Measurements from ENCODE around the gene PHLDB2.
A peak's percentile ranks its signal among the peaks of the same experiment; 100 is the strongest.
"Not testable (repeated sequence)": the region's sequence is repeated elsewhere in the genome, so short reads cannot be mapped to it uniquely, and the experiment has no call there.

The PHLDB2 gene

DNA sequence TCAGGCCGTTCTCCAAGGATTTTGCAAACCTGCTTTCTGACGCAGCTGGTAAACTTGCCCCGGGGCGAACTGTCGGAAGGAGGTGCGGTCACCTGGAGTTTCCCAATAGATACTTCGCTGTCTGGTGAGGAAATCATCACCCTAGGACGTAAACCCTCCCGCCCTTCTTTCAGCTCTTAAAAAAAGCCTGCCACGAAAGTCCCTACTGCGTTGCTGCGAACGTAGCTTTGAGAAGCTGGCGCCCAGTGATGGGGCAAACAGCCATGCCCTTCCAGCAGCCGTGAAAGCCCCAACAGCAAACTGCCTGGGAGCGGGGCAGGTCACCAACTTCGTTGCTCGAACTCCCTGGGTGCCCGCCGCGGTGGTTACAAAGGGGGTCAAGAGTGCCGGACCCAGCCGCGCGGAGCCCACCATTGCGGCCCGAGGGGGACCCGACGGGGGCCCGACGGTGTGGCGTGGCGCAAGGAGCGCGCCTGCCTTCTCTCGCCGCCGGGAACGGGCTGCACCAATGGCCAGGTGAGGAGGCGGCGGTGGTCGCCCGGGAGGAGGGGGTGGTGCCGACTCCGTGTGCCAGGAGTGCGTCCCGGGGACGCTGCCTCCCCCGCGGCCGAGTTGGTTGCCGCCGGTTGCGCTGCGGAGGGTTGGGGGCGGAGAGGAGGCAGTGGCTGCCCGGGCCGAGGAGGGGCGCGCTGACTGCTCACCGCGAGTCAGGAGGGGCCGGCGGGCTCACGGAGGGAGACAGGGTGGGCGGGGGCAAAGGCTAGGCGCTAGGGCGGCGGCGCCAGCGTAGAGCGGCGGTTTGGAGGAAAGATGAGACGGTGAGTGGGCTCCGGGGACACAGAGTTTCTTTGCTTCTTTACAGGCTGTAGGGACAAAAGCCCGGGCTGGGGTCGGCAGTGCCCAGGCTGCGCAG is at the start of gene PHLDB2:
TSS of gene PHLDB2 (plus strand) at position 205 of the 913 bp plus-strand sequence. CDS start 24,813 bp downstream, outside the sequence.
- no peak for DNase-seq (ENCODE audit: extremely low read depth, low read depth)
- peak within 1 kb of the TSS; percentile 87 for H3K4me3 ChIP-seq (replicated peaks; ENCODE audit: low read depth, low read length)
- TF ChIP-seq, protein P1, sequence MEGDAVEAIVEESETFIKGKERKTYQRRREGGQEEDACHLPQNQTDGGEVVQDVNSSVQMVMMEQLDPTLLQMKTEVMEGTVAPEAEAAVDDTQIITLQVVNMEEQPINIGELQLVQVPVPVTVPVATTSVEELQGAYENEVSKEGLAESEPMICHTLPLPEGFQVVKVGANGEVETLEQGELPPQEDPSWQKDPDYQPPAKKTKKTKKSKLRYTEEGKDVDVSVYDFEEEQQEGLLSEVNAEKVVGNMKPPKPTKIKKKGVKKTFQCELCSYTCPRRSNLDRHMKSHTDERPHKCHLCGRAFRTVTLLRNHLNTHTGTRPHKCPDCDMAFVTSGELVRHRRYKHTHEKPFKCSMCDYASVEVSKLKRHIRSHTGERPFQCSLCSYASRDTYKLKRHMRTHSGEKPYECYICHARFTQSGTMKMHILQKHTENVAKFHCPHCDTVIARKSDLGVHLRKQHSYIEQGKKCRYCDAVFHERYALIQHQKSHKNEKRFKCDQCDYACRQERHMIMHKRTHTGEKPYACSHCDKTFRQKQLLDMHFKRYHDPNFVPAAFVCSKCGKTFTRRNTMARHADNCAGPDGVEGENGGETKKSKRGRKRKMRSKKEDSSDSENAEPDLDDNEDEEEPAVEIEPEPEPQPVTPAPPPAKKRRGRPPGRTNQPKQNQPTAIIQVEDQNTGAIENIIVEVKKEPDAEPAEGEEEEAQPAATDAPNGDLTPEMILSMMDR (IDR thresholded peaks at IDR 0.05; ENCODE audit: low read depth, low read length, missing control alignments) = no peak

DNA sequence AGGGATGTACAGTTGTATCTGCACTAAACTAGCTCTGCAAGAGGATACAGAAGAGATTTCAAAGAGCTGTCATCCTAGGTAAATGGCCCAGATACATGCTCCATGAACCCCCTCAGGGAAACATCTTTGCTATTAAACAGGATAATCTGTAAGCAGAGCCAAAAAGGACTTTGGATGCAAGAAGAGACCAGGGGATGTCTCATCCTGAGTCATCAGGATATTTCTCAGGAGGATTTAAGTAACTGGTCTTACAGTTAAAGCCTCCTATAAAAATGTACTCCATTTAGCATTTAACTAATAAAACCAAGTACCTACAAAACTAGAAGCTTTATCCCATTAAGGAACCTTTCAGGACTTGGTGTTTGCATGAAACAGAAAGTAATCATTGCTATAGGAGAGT is 48.2 kb upstream of the PHLDB2 start:
- H3K4me3 ChIP-seq (replicated peaks; ENCODE audit: low read depth, low read length) = no peak overlapping the region
- peak; percentile 70 for DNase-seq (ENCODE audit: extremely low read depth, low read depth)
- TF ChIP-seq, protein P1 (IDR thresholded peaks at IDR 0.05; ENCODE audit: low read depth, low read length, missing control alignments) = no peak

- no peak for DNase-seq (ENCODE audit: extremely low read depth, low read depth)
- TF ChIP-seq, protein P1 (IDR thresholded peaks at IDR 0.05; ENCODE audit: low read depth, low read length, missing control alignments) = no peak
- no peak overlapping the region for H3K4me3 ChIP-seq (replicated peaks; ENCODE audit: low read depth, low read length)
Measured at GRCh38 chr3:111811811-111812210, 47.3 kb upstream of the PHLDB2 start.

DNA sequence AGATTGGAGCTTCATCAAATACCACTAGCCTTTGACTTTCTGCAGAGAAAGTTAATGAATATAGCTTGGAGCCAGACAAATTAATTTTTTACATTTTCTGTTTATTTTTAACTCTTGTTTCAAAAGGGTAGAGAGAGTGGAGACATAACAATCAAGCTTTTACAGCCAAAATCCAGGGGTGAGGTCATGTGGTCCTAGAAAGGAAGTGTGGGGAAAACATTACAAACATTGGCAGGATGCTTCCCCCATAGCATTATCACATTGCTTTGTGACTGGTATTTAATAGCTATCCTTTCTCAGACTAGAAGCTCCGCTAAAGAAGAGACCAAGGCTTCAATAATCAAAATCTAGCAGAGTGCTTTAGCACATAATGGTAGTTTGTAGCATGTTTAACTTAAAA is 46.4 kb upstream of the PHLDB2 start:
- no peak overlapping the region for H3K4me3 ChIP-seq (replicated peaks; ENCODE audit: low read depth, low read length)
- TF ChIP-seq, protein P1 (IDR thresholded peaks at IDR 0.05; ENCODE audit: low read depth, low read length, missing control alignments) = no peak
- no peak for DNase-seq (ENCODE audit: extremely low read depth, low read depth)

DNA sequence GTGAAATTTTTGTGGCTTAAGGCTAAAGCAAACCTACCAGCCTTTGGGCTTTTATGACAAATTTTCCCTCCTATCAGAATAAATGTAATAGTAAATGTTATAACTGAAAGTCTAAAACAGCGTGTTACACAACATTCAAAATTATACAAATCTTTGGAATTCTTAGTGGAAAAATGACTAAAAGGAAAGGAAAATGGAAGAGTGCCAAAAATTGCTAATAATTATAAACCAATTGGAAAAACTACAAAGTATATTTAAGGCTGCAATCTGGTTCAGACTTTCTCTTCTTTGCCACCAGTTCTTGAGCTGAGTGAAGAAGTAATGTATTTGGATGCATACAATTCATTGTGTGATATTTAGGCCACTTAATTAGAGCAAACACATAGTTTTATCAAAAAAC is 45.6 kb upstream of the PHLDB2 start:
- DNase-seq (ENCODE audit: extremely low read depth, low read depth) = no peak
- H3K4me3 ChIP-seq (replicated peaks; ENCODE audit: low read depth, low read length) = no peak overlapping the region
- TF ChIP-seq, protein P1 (IDR thresholded peaks at IDR 0.05; ENCODE audit: low read depth, low read length, missing control alignments) = no peak

DNA sequence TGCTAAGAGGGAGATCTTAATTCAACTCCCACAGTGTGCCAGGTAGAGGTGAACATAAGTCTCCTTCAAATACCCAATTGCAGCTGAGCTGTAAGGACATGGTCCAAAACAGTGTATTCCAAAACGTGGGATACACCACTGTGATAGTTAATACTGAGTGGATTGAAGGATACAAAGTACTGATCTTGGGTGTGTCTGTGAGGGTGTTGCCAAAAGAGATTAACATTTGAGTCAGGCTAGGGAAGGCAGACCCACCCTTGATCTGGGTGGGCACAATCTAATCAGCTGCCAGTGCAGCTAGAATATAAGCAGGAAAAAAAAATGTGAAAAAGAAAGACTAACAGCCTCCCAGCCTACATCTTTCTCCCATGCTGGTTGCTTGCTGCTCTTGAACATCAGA is 45.1 kb upstream of the PHLDB2 start:
- TF ChIP-seq, protein P1 (IDR thresholded peaks at IDR 0.05; ENCODE audit: low read depth, low read length, missing control alignments) = no peak
- DNase-seq (ENCODE audit: extremely low read depth, low read depth) = no peak
- no peak overlapping the region for H3K4me3 ChIP-seq (replicated peaks; ENCODE audit: low read depth, low read length)

- DNase-seq (ENCODE audit: extremely low read depth, low read depth); H3K4me3 ChIP-seq (replicated peaks; ENCODE audit: low read depth, low read length): not testable (repeated sequence)
Measured at GRCh38 chr3:111816771-111817170, 42.3 kb upstream of the PHLDB2 start.
